Hippocampal formation (tissue), 2 donors: Measurements from ENCODE around the gene SLC22A23.
A peak's percentile ranks its signal among the peaks of the same experiment; 100 is the strongest.

Source experiments
- DNase-seq, 2 donors: peaks; one replicate each; lab custom pipeline; 2025; lab: John Stamatoyannopoulos, UW

The SLC22A23 gene, protein sequence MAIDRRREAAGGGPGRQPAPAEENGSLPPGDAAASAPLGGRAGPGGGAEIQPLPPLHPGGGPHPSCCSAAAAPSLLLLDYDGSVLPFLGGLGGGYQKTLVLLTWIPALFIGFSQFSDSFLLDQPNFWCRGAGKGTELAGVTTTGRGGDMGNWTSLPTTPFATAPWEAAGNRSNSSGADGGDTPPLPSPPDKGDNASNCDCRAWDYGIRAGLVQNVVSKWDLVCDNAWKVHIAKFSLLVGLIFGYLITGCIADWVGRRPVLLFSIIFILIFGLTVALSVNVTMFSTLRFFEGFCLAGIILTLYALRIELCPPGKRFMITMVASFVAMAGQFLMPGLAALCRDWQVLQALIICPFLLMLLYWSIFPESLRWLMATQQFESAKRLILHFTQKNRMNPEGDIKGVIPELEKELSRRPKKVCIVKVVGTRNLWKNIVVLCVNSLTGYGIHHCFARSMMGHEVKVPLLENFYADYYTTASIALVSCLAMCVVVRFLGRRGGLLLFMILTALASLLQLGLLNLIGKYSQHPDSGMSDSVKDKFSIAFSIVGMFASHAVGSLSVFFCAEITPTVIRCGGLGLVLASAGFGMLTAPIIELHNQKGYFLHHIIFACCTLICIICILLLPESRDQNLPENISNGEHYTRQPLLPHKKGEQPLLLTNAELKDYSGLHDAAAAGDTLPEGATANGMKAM

DNA sequence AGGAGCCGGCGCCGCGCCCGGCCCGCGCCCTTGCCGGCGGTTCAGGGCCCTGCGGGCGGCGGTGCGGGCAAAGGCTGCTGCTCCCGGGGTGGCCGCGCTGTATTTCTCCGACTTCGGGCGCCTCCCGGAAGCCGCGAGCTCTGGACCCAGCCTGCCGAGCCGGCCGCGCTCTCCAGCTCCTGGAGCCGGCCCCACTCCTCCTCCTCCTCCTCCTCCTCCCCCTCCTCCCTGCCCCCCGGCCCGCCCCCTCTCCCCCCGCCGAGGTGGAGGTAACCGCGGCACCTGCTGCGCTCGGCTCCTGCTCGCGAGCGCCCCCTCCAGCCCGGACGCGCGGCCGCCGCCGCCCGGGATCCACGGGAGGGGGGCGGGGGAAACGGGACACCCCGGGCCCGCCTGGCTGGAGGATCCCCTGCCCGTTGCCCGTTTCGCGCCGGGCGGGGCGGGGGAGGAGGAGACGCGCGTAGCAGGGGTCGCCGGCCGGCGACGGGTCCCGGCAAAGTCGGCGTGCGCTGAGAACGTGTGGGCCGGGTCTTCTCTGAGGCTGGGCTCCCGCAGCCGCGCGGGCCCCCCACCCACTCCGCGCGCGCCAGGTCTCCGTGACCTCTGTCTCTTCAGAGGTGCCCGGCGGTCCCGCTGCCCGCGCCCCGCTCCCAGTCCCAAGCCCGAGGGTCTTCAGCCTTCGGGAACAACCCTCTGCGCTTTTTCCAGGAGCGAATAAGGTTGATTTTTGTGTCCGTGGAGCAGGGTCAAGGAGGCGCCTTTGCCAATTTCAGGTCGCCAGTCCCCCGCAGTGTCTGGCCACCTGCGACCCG lies at the start of gene SLC22A23:
TSS of gene SLC22A23 (minus strand) at position 153 of the 812 bp plus-strand sequence. CDS start 491 bp downstream, outside the sequence.
- DNase-seq = peak; percentile 51 to 74

DNA sequence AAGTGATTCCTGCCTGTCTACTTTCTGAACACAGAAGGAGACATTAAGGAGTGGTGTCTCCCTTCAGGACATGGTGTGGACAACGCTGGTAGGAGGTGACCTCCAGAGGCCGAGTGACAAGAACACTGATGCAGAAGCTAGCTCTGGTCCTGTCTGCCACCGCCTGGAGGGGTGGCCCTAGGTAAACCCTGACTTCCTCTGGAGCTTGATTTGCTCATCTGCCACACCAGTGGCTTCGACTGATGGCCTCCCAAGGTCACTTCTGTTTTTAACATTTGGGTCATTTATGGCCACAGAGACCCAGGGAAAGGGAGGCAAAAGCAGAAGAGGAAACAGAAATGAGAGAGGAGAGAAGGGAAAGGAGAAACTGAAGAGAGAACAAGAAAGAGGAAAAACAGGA lies 49.4 kb upstream of the SLC22A23 start:
- DNase-seq = peak in 1 of 2 donors; percentile 8

DNA sequence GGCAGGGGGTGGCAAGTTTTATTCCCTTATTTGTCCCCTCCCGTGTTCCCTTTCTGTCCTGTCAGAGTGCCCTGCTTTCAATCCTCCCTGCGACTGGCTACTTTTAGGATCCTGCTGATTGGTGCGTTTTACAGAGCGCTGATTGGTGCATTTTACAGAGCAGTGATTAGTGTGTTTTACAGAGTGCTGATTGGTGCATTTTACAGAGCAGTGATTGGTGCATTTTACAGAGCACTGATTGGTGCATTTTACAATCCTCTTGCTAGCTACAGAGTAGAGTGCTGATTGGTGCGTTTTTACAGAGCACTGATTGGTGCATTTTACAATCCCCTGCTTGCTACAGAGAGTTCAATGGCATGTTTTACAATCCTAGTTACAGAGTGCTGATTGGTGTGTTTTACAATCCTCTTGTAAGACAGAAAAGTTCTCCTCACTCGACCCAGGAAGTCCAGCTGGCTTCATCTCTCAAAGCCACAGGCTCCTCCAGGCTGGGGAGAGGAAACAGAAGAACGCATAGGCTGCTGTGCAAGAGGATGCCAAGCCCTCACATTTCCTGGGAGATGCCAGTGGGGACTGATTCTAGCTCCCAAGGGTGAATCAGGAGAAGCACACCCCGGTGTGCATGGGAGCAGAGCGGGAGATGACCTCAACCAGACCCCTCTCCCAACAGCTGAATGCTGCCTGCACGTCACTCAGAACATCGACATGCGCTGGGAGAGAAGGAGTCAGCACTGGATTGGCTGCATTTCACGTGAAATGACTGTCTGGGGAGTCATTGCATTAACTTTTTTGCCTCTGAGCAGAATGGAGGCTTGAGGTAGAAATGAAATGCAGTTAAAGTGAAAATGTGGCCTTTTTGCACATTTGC lies 48.3 kb upstream of the SLC22A23 start:
- DNase-seq = no peak

DNA sequence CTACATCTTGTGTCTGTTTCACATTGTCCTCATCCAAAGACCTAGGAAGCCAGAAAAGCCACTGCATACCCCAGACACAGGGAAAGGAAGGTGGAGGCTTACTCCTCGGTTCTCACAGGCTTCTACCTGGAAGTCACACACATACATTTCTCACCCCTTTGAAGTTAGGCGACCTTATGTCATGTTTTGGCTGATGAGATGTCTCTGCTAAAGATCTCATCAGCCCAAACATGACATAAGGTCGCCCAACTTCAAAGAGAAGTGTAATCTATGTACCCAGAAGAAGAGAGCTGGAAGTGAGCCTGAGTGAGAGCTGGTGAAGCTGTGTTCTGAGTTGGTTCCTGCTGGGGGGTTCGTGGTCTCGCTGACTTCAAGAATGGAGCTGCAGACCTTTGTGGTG lies 47.5 kb upstream of the SLC22A23 start:
- DNase-seq = no peak

DNA sequence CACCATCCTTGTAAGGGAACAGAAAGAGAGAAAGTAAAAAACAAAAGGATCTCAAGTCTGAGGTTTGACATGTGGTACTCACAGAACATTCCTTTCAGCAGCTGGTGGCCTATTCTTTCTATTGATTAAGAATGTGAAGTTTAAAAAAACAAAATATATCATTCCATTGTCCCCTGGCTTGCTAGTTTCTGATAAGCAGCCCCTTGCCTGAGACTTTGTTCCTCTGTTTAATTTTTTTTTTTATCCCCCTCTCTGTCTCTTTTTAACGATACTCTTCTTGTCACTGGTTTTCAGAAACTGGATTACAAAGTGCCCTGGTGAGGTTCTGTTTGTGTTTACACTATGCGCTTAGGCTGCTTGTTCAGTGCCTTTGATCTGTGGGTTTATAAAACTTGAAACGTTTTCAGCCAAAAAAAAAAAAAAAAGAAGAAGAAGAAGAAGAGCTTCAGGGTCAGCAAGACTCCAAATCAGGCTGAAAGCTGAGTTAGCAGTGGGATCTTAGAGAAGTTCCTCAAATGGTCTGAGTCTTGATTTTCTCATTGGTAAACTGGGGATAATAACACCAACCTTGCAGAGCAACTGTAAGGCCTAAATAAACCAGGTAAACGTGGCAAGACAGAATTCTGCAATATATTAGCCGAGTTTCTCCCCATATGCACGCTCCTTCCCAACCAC lies 45.1 kb upstream of the SLC22A23 start:
- DNase-seq = no peak

DNA sequence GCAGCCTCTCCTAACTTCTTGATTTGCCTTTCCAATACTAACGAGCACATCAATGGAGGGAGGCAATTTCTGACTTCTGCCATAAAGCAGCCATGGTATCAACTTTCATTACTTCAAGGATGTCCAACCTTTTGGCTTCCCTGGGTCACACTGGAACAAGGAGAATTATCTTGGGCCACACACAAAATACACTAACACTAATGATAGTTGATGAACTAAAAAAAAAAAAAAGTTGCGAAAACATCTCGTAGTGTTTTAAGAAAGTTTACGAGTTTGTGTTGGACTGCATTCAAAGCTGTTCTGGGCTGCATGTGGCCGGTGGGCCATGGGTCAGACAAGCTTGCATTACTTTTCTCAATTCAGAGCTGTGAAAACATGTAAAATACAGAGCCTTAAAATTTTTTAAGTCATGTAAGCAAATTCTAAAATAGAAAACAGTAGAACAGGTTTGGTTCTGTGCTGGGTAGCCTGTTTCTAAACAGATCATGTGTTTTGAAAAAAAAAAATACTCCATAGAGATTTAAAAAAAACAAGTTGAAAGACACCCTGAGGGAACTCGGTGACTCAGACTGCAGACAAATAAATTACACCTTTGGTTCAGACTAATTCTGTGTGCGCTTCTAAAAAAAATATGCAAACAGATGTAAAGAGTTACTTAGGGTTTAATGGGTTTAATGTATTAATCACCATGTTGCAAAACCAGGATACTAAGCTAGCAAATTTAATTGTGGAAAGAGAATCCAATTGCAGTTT lies 43.6 kb upstream of the SLC22A23 start:
- no peak for DNase-seq

DNA sequence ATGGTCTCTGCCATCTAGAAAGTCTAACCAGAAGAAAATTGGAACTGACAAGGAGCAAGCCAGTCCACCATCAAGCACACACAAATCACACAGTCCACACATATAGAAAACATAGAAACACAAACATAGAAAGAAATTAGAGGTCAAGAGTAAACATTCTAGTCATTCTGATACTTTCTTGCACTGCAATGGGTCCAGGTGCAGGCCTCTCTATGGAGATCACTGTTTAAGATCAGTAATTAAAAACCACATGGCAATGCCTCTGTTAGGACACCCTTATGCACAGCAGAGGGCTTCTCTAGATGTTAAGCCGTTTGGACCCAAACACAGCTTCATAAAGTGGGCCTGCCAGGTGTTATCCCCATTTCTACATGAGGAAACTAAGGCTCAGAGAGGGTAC lies 42.8 kb upstream of the SLC22A23 start:
- no peak for DNase-seq

DNA sequence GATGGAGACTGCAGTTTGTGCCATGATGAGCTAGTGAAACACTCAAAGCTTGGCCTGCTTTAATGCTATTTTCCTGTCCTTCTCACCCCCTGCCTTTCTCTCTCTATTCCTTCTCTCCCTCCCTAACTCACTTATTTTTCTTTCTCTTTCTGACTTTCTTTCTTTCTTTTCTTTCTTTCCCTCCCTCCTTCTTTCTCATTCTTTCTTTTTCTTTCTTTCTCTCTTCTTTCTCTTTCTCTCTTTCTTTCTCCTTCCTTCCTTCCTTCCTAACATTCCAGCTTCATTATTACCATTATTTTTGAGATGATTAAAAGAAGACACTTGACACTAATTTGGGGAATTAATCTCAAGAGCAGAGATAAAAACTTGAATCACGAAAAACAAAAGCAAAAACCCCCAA lies 39.5 kb upstream of the SLC22A23 start:
- DNase-seq = no peak

DNA sequence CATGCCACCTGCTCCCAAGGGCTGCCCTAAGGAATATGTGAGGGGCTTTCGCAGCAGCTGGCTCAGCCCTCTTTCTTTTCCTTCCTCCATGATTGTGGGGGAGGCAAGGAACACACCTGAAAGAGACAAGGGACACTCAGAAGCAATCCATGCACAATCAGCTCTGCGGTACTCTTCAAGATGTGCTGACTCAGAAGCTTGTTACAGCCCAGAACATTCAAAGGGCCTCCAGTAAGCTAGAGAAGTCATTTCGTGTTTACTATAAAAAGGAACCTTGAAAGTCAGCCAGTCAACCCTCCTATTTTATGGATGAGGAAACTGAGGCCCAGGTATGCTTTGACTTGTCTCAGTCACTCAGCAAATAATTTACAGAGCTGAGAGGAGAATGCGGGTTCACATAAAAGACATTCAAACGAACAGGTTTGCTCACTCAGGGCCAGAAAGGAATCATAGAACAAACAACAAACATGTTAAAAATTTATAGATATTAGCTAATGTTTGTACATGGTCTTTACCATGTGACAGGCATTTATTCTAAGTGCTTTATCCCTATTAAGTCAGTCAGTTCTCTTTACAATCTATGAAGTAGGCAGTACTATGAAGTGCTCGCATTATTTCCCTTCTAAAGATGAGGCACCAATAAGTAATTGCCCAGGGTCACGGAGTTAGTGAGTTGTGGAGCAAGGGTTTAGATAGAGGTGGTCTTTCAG lies 37.7 kb upstream of the SLC22A23 start:
- DNase-seq = no peak

DNA sequence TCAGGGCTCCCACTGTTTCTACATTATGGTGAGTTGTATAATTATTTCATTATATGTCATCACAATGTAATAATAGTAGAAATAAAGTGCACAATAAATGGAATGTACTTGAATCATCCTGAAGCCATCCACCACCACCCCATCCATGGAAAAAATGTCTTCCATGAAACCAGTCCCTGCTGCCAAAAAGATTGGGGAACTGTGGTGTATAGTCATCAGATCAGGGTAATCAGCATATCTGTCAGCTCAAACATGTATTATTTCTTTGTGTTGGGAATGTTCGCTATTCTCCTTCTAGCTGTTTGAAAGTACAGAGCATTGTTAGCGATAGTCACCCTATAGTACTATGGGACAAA lies 33.8 kb upstream of the SLC22A23 start:
- DNase-seq = no peak

DNA sequence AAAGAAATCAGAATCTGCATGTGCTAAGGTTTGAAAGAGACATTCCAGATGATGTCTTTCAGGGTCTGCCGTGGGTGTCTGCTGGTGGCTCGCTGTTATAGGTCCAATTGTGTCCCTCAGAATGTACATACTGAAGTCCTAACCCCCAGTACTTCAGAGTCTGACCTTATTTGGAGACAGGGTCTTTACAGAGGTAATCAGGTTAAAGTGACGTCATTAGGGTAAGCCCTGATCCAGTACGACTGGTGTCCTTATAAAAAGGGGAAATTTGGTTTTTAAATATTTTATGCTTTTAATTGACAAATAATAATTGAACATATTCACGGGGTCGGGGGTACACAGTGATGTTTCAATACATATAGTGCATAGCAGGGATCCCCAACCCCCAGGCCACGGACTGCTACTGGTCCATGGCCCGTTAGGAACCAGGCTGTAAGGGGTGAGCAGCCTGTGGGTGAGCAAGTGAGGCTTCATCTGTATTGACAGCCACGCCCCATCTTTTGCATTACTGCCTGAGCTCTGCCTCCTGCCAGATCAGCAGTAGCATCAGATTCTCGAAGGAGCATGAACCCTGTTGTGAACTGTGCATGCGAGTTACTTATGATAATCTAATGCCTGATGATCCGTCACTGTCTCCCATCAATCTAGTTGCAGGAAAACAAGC lies 33.2 kb upstream of the SLC22A23 start:
- DNase-seq = no peak

DNA sequence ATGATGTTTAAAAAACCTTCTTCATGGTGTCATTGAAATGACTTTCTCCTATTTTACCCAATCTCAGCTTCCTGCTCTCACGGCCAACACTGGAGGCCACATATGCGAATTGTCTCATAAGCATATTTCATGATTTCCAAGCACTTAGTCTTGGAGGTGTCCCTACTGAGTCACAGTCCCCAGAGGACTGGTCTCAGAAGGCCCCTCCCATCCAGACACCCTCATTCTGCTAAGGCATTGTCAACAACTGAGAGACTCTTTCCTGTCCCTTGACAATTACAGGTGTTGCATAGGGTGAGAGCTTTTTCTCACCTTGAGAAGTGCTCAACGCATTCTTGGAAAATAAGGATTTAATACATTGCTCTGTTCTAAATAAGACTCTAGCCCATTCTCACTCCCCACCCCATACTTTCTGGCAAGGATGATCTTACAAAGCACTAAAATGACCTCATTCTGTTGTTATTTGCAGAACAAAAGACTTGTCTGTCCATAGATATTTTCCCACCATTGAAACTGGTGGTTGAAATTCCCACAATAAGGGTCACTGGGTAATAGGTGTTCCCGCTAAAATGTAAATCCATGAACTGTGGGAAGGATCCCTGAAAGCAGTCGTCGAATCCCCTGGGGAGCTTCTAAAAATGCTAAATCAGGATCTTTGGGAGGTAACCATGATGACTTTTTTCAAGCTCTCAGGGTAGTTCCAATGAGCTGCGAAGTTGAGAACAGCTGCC lies 32.3 kb upstream of the SLC22A23 start:
- peak in 1 of 2 donors; percentile 12 for DNase-seq

DNA sequence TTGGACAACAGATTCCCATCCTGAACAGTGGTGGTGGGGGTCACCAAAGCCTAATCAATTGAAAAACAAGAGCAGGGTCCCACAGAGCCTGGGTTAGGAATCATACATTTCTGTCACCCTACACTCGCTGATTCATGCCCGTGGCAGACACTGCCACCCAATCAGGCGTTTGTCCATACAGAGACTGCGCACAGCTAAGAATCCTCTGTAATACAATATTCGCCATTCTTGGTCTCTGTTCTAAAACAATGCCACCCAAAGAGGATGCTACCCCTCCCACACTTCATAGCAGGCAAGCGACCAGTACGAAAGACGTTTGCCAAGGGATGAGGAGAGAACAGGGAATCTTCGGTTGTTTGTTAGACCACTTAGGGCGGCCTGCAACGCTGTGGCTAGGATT lies 28.1 kb upstream of the SLC22A23 start:
- DNase-seq = peak in 1 of 2 donors; percentile 41

DNA sequence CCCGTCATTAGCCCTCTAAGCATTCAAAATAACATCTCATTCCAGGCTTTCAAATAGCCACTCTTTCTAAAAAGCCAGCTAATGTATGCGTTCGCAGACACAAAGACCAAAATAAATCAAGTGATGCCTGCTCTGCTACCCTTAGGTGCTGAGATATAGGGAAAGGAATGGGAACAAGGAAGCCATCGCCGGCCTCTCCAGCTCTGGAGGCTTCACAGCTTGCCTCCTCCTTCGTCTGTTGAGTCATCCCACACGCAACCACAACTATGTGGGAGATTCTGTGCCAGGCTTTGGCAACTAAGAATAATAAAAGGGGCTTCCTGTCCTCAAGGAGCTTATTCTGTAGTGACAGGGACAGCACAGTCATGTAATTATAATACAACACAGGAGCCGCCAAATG lies 27.3 kb upstream of the SLC22A23 start:
- no peak for DNase-seq

DNA sequence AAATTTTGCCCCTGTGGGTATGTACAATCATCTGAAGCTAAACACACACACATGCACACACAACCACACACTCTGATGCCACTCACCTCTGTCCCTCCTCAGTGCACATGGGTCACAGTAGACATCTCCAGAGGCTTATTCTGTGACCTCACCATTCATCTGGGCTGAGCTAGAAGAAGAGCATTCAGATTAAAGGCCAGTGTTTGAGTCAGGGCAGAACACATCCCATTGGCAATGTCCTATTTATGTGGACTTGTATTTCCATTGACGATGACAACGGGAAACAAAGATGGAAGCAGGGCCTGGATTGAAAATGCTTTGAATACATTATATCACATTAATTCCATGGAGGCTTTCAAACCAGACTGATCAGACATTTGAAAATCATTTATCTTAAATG lies 26.8 kb upstream of the SLC22A23 start:
- DNase-seq = no peak

DNA sequence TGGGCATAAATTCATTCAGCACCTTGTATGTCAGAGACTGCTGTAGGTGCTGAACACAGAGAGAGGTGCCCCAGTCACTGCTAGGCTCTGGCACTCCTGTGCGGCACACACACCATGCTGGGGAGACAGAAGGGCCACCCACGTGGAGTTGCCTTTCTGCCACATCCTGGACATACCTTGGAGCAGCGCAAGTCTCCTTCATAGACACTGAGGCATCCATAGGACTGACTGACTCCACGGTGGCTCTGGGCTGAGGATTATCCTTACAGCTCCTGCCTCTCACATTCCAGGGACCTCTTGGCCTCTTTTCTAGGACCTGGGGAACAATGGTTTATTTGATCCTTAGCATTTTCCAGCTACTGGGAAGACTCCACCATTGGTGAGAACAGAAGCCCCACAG lies 26.0 kb upstream of the SLC22A23 start:
- DNase-seq = no peak

DNA sequence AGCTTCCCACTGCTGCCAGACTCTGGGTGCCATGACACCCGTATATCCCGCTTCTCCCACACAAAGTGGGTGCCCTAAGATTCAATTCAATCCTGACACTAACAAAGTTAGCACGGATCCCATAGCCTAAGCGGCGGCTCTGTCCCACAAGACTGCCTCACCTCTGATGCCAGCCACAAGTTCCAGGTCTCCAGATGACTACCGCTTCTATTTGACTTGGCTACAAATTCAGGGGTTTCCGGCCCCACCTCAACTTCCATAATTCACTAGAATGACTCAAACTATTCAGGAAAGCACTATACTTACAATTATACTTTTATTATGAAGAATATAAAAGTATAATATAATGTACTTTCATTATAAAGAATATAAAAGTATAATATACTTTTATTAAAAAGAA lies 24.8 kb upstream of the SLC22A23 start:
- DNase-seq = no peak

DNA sequence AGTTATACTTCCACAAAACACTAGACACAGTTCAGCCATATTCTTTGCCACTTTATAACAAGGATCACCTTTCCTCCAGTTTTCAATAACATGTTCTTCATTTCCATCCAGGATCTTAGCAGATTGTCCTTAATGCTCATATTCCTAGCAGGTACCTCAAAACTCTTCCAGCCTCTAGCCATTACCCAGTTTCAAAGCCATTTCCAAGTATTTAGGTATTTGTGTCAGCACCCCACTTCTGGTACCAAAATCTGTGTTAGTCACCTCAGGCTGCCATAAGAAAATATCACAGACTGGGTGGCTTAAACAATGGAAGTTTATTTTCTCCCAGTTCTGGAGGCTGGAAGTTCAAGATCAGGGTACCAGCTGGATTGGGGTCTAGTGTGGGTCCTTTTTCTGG lies 23.2 kb upstream of the SLC22A23 start:
- no peak for DNase-seq
